ENCODE results near the gene DTNBP1.

DNA sequence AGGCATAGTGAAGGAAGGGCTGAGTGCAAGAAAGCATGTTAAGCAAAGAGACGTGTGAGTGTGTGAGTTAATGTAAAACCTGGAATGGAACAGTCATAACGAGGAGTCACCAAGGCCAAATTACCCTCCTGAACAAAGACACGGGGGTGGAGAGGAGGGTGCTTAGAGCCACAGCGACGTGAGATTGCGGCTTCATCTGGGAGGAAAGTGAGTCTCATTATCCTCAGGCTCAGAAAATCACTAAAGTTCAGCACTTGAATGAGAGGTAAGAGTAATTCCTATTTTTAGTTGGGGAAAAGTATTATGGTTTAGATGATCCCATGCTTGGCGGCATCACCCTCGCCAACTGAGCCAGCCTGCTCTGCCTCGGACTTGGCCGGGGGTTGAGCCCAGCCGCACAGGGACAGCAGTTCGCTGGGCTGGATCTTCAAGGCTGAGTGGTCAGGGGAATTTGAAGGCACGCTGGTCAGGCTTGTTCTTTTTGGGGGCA, 136.6 kb downstream of the DTNBP1 start:
- no peak for TF ChIP-seq CTCF (IDR thresholded peaks at IDR 0.05; ENCODE audit: control extremely low read depth in 1 of 3, insufficient read depth in 1 of 3, low read depth in 1 of 3, low read length in 3 of 3)
- no peak for TF ChIP-seq SP1 (IDR thresholded peaks at IDR 0.05; ENCODE audit: low read depth, low read length)
- TF ChIP-seq EP300 (IDR thresholded peaks at IDR 0.05; ENCODE audit: borderline replicate concordance in 1 of 2, low read depth in 2 of 2, low read length in 2 of 2), result no peak
- TF ChIP-seq TAF1 (IDR thresholded peaks at IDR 0.05; ENCODE audit: low read depth, low read length), result no peak
- TF ChIP-seq RFX5 (IDR thresholded peaks at IDR 0.05; ENCODE audit: borderline replicate concordance, low read depth, low read length), result no peak
- TF ChIP-seq CREB1 (IDR thresholded peaks at IDR 0.05), result no peak
- peak; percentile 6 to 55; a peak in 2 of 3 replicates for TF ChIP-seq POLR2A (IDR thresholded peaks at IDR 0.05; ENCODE audit: control extremely low read depth in 1 of 2, low read depth in 2 of 2, low read length in 2 of 2)
- TF ChIP-seq USF2 (IDR thresholded peaks at IDR 0.05; ENCODE audit: low read length), result no peak
- no peak for TF ChIP-seq POU5F1 (IDR thresholded peaks at IDR 0.05; ENCODE audit: low read depth, low read length)
- TF ChIP-seq FOSL1 (IDR thresholded peaks at IDR 0.05; ENCODE audit: insufficient read depth, low read depth, low read length), result no peak
